ENCODE measurements around the gene GAGE10. TPM values are rescaled to one million over a fixed set of nuclear protein-coding genes. Genes with fewer than 3 reads are reported as not detected.

GAGE10 gene
- not detected for total RNA-seq

GRCh38 chrX:49303346-49303745 is at the start of gene GAGE10:
TSS of gene GAGE10 (plus strand) at chrX:49303646. CDS start at chrX:49304860, 1,214 bp downstream.
- Histone ChIP-seq H3K9me3 (no peaks in the 10 kb centered on the region), H3K27me3 (no peaks in the 10 kb centered on the region), H3K27ac (no peak within 1 kb of the TSS), H3K4me3 (no peak within 1 kb of the TSS), H3K4me1 (no peaks in the 10 kb centered on the region), H3K36me3 (no peaks in the 10 kb centered on the region)
- WGBS, 2 donors (ENCODE audit: low coverage in 1 of 2) = 80 to 84% methylated on average over 2 to 6 of the region's 15 CpGs
- ATAC-seq = no peak
- TF ChIP-seq CTCF (IDR thresholded peaks at IDR 0.05) (no peak), POLR2AphosphoS5 (IDR thresholded peaks at IDR 0.05) (no peak), POLR2A (IDR thresholded peaks at IDR 0.05) (no peak)

GRCh38 chrX:49254639-49255038 is 48.8 kb upstream of the GAGE10 start:
- no peak for ATAC-seq
- no peak overlapping the region for H3K27ac ChIP-seq
- TF ChIP-seq CTCF (IDR thresholded peaks at IDR 0.05) = no peak
- TF ChIP-seq POLR2A (IDR thresholded peaks at IDR 0.05) = no peak
- TF ChIP-seq POLR2AphosphoS5 (IDR thresholded peaks at IDR 0.05) = no peak
- no peak for TF ChIP-seq EP300 (IDR thresholded peaks at IDR 0.05)
- H3K36me3 ChIP-seq = peaks cover 0 to 7% of the 10 kb centered on the region in 2 donors
- WGBS, 2 donors (ENCODE audit: low coverage in 1 of 2) = 86% methylated on average over 1 of the region's 7 CpGs; no CpG with 5 or more reads in 1 of the 2 donors
- H3K9me3 ChIP-seq = no peaks in the 10 kb centered on the region
- H3K4me3 ChIP-seq = no peak overlapping the region
- H3K4me1 ChIP-seq = no peaks in the 10 kb centered on the region
- no peaks in the 10 kb centered on the region for H3K27me3 ChIP-seq

GRCh38 chrX:49256268-49256995 is 47.0 kb upstream of the GAGE10 start:
- H3K4me1 ChIP-seq = no peaks in the 10 kb centered on the region
- H3K27ac ChIP-seq = no peak overlapping the region
- WGBS, 2 donors (ENCODE audit: low coverage in 1 of 2) = 60 to 64% methylated on average over 2 to 3 of the region's 9 CpGs
- no peak overlapping the region for H3K4me3 ChIP-seq
- no peaks in the 10 kb centered on the region for H3K9me3 ChIP-seq
- no peaks in the 10 kb centered on the region for H3K27me3 ChIP-seq
- TF ChIP-seq EP300 (IDR thresholded peaks at IDR 0.05) = no peak
- no peak for TF ChIP-seq POLR2A (IDR thresholded peaks at IDR 0.05)
- TF ChIP-seq CTCF (IDR thresholded peaks at IDR 0.05) = no peak
- no peak for TF ChIP-seq POLR2AphosphoS5 (IDR thresholded peaks at IDR 0.05)
- no peak for ATAC-seq
- no peaks in the 10 kb centered on the region for H3K36me3 ChIP-seq

GRCh38 chrX:49257074-49257790 is 46.2 kb upstream of the GAGE10 start:
- no peak for ATAC-seq
- Histone ChIP-seq H3K27ac (no peak overlapping the region), H3K27me3 (no peaks in the 10 kb centered on the region), H3K9me3 (no peaks in the 10 kb centered on the region), H3K4me3 (no peak overlapping the region), H3K4me1 (no peaks in the 10 kb centered on the region), H3K36me3 (no peaks in the 10 kb centered on the region)
- WGBS, 2 donors (ENCODE audit: low coverage in 1 of 2) = 100% methylated on average over 2 of the region's 14 CpGs; no CpG with 5 or more reads in 1 of the 2 donors
- no peak for TF ChIP-seq POLR2AphosphoS5 (IDR thresholded peaks at IDR 0.05)
- no peak for TF ChIP-seq CTCF (IDR thresholded peaks at IDR 0.05)
- no peak for TF ChIP-seq POLR2A (IDR thresholded peaks at IDR 0.05)
- TF ChIP-seq EP300 (IDR thresholded peaks at IDR 0.05) = no peak

All from gastroesophageal sphincter (tissue), 4 donors.